SH-SY5Y (cell line): ENCODE data around the gene CRAT.

ENCODE experiments used
- GATA2 ChIP-seq: IDR thresholded peaks from 2 replicates; pipeline ENCODE4 v1.6.1; 2011; ENCODE audit warnings: mild to moderate bottlenecking, low read depth, low read length
- GATA3 ChIP-seq: IDR thresholded peaks from 2 replicates; pipeline ENCODE4 v1.6.1; 2011; ENCODE audit warnings: low read depth, mild to moderate bottlenecking, low read length, moderate library complexity

The CRAT gene

GRCh38 chr9:129095170-129095667 is 15.4 kb downstream of the CRAT start:
- TF ChIP-seq GATA3: no peak
- TF ChIP-seq GATA2: no peak

GRCh38 chr9:129094387-129095169 is 16.0 kb downstream of the CRAT start:
- TF ChIP-seq GATA2 (no peak), GATA3 (no peak)

- TF ChIP-seq GATA3: no peak
Measured at GRCh38 chr9:129093602-129094386, 16.8 kb downstream of the CRAT start.

GRCh38 chr9:129089246-129089645 is 21.3 kb downstream of the CRAT start:
- TF ChIP-seq GATA3 (no peak), GATA2 (no peak)

- no peak for TF ChIP-seq GATA2
Measured at GRCh38 chr9:129084087-129084486, 26.5 kb downstream of the CRAT start.

- no peak for TF ChIP-seq GATA3
- no peak for TF ChIP-seq GATA2
Measured at GRCh38 chr9:129081388-129081904, 29.1 kb downstream of the CRAT start.

GRCh38 chr9:129080601-129081387 is 29.8 kb downstream of the CRAT start, which contains the start of gene DOLPP1:
Gene DOLPP1, plus strand, starts transcription at chr9:129081111. Its CDS starts 21 bp downstream, at chr9:129081132.
- TF ChIP-seq GATA3: no peak
- TF ChIP-seq GATA2: no peak

GRCh38 chr9:129080298-129080600 is 30.3 kb downstream of the CRAT start:
- no peak for TF ChIP-seq GATA2
- no peak for TF ChIP-seq GATA3

- TF ChIP-seq GATA2 (no peak), GATA3 (no peak)
Measured at GRCh38 chr9:129079829-129080228, 30.8 kb downstream of the CRAT start.

- TF ChIP-seq GATA2: no peak
- TF ChIP-seq GATA3: no peak
Measured at GRCh38 chr9:129078691-129079503, 31.7 kb downstream of the CRAT start.

GRCh38 chr9:129077236-129077635 is 33.4 kb downstream of the CRAT start:
- TF ChIP-seq GATA3 (no peak), GATA2 (no peak)

- no peak for TF ChIP-seq GATA2
- no peak for TF ChIP-seq GATA3
Measured at GRCh38 chr9:129076640-129077037, 34.0 kb downstream of the CRAT start.

- no peak for TF ChIP-seq GATA2
- TF ChIP-seq GATA3: no peak
Measured at GRCh38 chr9:129075996-129076639, 34.5 kb downstream of the CRAT start.

- TF ChIP-seq GATA3 (no peak), GATA2 (no peak)
Measured at GRCh38 chr9:129074106-129074505, 36.5 kb downstream of the CRAT start.
